ENCODE data around the gene ZBTB46.
"Not testable (repeated sequence)": the region's sequence is repeated elsewhere in the genome, so short reads cannot be mapped to it uniquely, and the experiment has no call there.

ZBTB46 gene

DNA sequence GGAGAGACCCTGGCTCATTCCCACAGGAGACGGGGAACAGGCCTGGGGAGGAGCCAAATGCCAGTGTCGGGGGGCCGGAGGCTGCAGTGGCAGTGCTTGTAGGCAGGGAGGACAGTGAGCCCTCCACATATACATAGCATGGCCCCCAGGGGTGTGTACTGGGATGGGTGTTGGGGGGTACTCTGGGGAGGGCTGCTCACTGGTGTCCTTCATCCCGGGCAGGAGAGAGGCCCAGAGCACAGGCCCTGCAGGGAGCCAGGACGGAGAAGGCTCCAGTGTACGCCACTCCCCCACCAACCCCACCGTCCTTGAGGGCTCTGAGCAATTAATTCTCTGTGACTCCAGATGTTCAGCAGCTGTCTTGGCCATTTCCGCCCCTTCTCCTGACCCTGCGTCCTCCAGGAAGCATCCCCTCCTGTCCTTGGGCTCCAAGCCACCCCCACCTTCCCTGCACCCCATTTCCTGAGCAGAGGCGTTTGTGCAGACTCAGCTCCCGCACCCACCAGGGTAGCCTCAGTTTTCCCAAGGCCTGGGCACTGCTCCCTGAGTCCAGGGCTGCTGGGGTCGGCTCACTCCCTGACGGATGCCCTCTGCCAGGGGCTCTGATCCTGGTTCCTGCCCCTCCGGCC, 26.8 kb upstream of the ZBTB46 start:
- DNase-seq: no peak

DNA sequence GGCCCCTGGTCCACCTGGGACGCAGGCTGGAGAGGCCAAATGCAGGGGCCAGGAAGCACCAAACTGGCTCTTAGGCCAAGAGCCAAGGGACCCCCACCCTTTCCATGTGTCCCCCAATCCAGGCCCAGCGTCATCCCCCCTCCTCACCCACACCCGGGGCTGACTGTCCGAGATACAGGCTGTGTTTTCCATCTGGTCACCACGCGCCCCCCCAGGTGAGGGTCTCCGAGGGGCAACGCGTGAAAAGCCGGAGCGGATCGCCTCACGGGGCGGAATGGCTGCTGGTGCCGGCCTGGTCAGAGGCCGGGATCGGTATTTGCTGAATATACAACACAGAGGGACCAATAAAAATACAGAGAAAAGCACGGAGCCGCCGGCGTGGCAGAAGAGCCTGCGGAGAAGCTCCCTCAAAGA, 25.0 kb upstream of the ZBTB46 start:
- DNase-seq: no peak

DNA sequence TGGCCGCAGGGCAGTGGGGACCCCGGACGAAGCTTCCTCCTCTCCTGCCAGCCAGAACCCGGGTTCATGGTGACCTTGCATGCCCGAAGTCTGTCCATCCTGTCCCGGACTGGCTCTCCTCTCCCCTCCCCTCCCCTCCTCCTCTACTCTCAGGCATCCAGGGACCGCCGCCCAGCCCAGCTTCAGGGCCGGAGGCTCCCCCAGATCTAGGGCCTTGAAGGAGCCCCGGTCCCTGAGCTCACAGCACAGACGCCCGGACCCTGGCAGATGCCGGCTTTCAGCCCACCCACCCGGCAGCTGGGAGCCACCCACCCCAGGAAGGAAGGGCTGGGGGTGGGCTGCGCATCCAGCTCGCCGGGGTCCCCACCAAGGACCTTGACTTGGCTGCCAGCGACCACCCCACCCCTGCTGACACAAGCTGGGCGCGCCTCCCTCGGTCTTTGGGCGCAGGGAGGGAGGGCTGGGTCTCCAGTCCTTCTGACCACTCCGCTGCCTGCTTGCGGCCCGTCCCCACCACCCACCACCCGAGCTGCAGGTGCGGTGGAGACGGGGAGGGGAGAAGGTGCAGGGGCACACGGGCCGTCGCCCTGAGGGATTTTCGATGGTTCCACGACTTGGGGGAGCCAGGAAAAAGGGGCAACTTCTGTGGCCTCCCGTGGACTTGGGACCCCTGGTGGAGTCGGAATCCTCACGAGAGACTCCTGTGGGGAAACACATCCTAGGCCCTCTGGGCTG, 24.5 kb upstream of the ZBTB46 start:
- no peak for DNase-seq

DNA sequence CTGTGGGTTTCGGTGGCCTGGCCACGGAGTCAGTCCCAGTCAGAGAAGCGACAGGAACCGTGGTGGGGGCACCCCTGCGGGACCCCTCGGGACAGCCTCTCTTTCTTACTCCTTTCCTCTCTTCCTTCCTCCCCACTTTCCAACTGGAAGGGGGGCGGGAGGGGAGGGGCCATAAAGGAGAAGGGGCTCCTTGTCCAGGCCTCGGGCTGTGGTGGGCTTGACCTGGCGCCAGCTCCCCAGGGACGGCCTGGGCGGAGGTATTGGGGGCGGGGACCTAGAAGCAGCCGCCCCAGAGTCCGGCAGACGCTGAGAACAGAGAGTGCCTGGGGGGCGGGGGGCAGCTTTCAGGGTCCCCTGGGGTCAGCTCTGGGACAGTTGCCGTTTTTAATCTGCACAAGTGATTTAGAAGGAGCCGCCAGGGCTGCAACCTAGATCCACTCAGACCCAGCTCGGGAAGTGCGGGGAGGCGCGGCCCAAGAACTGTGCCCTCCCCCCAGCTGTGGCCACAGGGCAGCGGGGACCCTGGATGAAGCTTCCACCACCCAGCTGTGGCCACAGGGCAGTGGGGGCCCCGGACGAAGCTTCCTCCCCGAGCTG, 23.8 kb upstream of the ZBTB46 start:
- DNase-seq: no peak

DNA sequence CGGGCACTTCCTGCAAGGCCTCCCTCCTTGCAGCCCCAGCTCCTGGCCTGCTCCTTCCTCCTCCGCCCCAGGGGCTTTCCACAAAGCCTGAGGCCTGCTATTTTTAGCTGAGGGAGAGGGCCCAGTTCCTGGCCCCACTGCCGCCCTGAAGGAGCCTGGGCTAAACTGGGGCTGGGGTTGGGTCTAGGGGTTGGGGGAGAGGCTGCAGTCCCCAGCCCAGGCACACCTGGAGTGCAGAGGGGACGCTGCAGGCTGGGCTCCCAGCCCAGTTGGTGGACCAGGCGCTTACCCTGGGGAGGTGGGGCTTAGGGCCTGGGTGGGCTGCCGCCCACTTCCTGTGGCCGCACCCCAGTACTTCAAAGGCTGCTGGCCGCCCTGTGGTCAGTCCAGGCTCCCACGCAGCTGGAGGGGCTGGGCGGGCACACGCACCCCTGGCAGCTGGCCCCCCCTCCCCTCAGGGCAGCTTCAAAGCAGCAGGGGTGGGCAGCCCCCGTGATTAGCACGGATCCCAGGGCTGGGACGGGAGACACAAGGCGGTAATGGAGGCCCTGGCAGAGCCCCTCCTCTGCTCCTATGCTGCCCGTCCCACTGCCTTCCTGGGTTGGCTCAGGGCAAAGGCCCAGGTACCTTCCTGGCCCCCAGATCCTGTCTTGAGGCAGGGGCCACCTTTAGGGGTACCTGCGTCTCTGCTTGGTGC, 23.2 kb upstream of the ZBTB46 start:
- no peak for DNase-seq

DNA sequence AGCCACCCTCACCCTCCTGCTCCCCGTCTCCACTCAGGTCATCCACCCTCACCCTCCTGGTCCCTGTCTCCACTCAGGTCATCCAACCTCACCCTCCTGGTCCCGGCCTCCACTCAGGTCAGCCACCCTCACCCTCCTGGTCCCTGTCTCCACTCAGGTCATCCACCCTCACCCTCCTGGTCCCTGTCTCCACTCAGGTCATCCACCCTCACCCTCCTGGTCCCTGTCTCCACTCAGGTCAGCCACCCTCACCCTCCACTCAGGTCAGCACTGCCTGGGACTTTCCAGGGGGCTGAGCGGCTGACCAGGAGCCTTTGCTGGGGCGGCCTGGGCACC, 22.6 kb upstream of the ZBTB46 start:
- not testable (repeated sequence) for DNase-seq

DNA sequence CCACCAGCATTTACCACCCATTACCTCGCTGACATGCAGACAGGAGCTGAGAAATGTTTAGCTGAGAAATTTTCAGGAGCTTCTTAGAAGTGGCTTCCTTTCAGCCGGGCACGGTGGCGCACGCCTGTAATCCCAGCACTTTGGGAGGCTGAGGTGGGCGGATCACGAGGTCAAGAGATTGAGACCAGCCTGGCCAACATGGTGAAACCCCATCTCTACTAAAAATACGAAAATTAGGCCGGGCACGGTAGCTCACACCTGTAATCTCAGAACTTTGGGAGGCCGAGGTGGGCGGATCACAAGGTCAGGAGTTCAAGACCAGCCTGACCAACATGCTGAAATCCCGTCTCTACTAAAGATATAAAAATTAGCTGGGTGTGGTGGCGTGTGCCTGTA, 20.5 kb upstream of the ZBTB46 start:
- not testable (repeated sequence) for DNase-seq

DNA sequence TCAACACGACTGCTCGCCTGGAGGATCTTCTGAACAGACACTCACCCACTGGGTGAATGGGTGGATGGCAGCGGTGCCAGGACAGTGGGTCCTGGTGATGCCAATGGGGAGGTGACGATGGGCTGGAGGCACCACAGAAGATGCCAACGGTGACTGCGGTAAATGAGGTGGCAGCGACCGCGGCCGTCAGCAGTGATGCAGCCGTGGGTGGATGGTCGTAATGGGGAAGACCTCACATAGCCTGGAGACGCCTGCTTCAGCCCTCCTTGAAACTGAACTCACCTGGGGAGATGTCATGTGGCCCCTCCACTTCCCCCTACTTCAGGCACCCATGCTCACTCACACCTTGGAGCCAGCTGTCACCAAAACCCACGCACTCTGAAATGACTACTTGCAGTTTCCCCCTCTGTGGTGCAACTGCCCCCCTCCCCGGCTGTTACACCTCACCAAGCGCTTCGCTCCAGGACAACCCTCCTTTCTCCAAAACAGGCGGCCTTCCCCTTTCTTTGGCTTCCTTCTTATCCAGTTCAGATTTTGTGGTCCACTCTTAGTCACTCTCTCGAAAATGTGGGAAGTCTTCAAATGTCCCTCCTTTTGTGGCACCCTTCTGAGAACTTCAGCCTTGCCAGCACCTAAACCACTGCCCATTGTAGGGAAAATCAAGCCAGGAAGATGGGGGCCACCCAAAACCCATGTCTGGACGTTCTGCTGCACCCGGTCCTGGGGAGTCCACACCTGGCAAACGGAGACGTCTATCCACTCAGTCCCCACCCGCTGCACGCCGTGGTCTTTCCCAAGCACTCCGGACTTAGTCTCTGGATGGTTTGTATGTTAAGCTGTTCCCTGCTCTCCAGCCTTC, 19.9 kb upstream of the ZBTB46 start:
- no peak for DNase-seq

DNA sequence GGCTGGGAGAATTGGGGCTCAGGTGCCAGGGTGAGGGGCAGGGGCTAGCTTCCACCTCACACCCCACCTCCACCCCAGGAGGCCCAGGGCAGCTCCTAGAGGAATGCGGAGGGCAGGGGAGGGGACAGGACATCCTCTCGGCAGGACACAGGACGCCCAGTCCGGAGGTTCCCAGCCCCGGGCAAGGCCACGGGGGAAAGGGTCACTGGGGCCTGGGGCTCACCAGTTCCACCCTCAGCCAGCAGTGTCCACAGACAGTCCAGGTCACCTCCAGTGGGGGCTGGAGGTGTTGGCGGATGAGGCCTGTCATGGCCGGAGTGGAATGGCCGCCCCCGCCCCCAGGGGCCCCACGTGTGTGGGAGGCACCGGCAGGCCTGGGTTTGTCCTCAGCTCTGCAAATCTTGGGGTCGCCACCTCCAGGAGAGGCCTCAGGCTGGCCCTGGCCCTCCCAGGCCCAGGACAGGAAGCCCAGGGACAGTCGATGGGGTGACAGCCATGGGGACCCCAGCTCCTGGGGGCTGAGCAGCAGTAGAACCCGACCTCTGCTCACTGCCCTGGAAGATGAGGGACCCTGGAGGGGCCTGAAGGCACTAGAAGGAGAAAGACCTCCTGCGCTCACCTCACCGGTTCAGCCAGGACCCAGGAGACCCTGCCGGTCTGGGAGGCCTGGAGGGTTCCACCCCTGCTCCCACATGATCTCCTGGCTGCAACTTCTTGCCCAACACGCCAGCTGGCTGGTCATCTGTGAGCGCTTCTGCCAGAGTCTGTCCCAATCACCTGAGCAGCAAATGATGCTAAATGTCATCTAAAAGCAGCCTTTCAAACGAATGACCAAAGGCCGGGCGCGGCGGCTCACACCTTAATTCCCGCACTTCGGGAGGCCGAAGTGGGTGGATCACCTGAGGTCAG, 17.2 kb upstream of the ZBTB46 start:
- DNase-seq: no peak

DNA sequence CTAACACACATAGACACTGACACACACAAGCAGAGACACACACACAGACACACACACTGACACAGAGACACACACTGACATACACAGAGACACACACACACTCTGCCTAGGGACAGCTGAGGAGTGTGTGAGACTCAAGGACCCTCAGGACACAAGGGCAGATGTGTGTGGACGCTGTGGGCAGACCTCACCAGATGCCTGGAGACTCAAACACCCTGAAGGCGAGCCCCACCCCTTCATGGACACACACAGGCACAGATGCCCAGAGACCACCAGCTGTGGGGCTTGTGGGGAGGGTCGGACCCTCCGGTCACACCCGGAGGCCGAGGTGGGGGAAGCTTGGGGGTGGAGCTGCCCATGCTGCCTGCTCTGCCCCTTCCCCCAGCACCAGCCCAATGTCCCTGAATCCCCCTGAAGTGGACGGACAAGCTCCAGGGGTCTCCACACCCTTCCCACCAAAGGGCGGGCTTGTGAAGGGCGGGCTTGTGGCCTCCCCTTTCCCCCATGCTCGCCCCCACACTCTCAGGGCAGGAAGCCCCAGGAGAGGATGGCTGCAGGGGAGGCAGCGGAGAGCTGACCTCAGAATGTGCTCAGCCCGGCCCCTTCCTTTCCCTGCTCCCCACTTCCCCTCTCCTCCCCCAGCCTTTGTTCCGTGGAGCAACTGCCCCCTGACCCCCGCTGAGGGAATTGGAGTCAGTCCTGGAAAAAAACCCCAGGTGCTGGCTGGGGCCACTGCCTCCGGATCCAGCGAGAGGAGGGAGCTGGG, 16.4 kb upstream of the ZBTB46 start:
- no peak for DNase-seq

DNA sequence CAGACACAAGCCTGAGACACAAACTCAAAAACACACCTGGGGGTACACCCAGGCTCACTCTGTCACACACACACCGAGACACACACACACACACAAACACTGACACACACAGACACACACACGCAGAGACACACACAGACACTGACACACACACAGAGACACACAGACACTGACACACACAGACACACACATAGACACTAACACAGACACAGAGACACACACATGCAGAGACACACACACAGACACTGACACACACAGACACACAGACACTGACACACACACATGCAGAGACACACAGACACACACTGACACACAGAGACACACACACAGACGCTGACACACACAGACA, 15.8 kb upstream of the ZBTB46 start:
- DNase-seq: no peak

DNA sequence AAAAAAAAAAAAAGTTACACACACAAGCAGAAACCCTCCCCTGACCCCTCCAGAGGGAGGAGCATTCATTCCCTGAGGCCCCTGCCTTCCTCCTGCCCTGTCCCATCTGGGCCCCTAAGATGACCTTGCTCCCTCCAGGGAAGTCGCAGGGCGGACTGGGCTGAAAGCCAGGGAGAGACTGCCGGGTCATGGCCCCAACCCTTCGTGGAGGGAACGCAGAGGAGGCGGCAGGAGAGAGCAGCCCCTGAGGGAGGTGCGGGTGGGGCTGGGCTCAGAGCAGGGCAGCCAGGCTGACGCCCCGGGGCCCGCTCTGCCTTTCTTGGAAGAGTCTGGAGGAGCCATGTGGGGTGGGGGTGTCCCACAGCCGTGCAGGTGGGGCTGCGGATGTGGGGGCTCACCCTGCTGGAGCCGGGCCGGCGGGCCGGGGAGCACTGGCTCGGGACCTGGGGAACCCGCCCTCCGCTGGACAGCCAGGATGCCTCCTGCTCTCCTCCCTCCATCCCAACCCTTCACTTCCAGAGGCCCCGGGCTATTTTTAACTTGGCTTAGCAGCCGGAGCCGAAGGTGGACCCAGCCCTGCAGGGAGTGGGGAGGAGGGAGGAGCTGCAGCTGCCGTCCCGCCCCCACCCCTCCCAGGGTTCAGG, 15.2 kb upstream of the ZBTB46 start:
- DNase-seq: no peak

DNA sequence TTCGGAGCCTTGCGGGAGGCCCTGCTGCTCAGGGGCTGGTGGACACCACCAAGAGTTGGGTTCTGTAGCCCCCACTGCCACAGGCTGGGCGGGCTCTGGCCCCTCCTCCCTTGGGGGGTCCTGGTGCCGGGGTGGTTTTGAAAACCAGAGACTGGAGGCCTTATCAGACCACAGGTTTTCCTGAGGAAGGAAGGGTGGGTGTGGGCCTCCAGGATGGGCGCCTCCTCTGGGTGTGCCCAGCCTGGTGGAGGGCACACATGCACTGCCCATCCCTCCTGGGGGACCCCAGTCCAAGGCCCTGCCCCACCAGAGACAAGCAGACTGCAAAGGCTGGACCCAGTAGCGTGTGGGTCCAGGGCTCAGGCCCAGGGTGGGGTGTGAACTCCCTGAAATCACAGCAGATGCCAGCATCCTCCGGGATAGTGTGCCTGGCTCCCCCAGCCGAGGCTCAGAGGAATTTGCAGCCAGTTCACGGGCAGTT, 13.5 kb upstream of the ZBTB46 start:
- no peak for DNase-seq

DNA sequence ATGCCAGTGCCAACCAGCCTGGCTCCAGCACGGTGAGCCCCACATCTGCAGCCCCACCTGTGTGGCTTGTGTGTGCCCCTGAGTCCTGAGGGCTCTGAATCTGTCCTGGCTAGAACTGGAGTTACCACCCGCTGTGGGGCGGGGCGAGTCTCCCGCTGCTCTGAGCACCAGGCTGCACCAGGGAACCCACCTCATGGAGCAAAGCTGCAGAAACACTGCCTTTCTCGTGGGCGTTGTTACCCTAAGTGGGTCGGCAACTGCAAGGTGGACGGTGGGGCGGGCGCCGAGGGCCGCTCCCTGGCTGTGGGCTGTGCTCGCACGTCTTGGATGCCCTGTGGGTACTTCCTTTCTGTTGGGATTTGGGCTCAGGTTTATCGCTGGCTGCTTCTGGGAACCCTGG, 12.7 kb upstream of the ZBTB46 start:
- no peak for DNase-seq

DNA sequence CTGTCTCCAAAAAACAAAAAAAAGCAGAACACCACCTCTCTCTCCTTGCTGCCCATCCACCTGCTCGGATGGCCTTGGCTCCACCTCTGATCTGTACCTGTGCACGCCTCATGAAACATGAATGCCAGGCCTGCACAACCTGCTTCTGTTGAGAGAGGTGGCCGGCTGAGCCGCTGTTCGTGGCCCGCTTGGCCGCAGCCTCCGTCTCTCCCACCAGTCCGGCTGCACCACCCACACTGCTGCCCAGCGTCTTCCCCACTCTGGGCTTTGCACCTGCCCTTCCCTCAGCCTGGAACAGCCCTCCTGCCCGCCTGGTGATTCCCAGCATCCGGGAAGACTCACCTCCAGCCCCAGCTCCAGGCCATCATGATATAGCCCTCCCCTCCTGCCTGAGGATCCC, 12.2 kb upstream of the ZBTB46 start:
- DNase-seq: no peak

DNA sequence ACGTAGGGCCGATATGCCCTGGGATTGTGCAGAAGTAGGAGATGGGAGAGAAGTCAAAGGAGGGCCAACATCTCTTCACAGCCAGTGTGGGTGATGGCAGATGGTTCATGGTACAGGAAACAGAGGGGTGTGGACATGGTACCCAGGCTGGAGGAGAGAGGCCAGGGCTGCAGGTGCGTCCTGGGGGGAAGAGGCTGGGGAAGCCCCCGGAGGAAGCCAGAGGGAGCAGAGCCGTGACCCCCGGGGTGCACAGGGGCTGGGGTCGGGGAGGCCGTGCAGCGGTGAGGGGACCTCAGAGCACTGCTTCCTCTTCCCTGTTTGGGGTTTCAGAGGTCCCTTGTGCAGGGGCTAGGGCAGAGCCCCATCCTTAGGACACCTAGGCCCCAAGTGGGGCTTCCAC, 11.2 kb upstream of the ZBTB46 start:
- DNase-seq: no peak

DNA sequence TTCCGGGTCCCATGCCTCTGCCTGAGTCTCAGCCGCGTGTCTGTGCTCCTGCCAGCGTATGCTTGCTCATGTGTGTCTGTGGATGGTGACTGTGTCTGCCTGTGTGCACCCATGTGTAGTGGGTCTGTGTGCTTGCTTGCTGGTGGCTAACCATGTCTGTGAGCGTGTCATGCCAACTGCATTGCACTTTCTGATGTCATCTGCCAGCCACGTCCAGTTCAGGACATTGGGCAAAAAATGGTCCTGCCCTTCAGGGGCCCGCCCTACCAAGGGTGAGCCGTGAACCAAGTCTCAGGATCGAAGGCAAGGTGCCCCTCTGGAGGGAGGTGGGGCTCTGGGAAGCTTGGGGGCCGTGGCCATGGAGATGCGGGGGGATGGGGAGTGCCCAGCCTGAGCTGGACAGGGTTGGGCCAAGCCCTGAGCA, 9.4 kb upstream of the ZBTB46 start:
- no peak for DNase-seq

DNA sequence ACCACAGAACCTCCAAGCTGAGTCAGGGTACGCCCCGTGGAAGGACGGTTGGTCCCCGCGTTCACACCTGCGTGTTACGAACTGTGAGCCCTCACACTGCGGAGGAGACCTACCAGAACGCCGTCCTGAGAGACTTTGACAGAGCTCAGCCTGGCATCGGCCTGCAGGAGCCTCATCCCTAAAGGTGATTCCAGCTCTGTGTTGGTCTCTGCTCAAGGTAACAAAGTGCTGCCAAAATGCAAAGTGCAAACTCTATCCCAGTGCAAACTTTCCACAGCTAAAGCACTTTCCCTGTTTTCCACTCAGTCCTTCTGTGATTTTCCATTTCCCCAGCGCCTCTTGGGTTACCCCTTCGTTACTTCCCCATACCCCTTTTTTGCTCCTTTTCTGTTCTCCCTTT, 8.6 kb upstream of the ZBTB46 start:
- DNase-seq: no peak

DNA sequence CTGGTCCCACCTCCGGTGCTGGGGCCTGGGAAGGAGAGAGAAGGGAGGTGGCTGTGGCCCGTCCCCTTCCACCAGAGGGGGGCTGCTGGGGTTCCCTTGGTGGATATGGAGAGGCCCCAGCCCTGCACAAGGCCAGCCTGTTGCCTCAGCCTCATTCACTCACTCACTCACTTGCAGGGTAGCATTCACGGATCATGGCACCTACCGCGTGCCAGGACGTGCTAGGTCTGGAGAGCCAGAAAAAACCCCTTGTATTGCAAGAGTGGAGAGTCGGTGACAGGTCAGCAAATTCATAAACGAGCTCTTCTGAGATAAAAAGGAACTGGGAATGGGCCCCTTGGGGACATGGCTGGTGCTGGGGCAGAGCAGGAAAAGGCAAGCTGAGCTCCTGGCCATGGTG, 6.4 kb upstream of the ZBTB46 start:
- no peak for DNase-seq

Measured in activated CD4-positive, alpha-beta T cell treated with anti-CD3 and anti-CD28 coated beads for 1 hour (primary cell).